ENCODE data around the gene NRM.
"Not testable (repeated sequence)": the region's sequence is repeated elsewhere in the genome, so short reads cannot be mapped to it uniquely, and the experiment has no call there.

The NRM gene

GRCh38 chr6:30679765-30680535, 10.8 kb downstream of the NRM start:
- no peak overlapping the region for H3K27ac ChIP-seq
- no peak for TF ChIP-seq ZFX (IDR thresholded peaks at IDR 0.05)
- no peak for TF ChIP-seq CTCF (conservative IDR thresholded peaks at IDR 0.05)

- no peak overlapping the region for H3K27ac ChIP-seq
- no peak for TF ChIP-seq ZFX (IDR thresholded peaks at IDR 0.05)
- TF ChIP-seq CTCF (conservative IDR thresholded peaks at IDR 0.05) = peak; percentile 98
These were observed 11.6 kb downstream of the NRM start for GRCh38 chr6:30678964-30679726.

GRCh38 chr6:30676660-30677285, 14.0 kb downstream of the NRM start:
- H3K27ac ChIP-seq = no peak overlapping the region
- TF ChIP-seq CTCF (conservative IDR thresholded peaks at IDR 0.05) (no peak), ZFX (IDR thresholded peaks at IDR 0.05) (no peak)

GRCh38 chr6:30672445-30673253, 18.1 kb downstream of the NRM start, which contains the start of gene DHX16:
TSS of gene DHX16 (minus strand) at chr6:30673006. CDS start at chr6:30672841, 165 bp downstream.
- H3K27ac ChIP-seq = peak within 1 kb of the TSS; percentile 70
- TF ChIP-seq CTCF (conservative IDR thresholded peaks at IDR 0.05) (peak; percentile 95), ZFX (IDR thresholded peaks at IDR 0.05) (no peak)

- no peak overlapping the region for H3K27ac ChIP-seq
- TF ChIP-seq ZFX (IDR thresholded peaks at IDR 0.05) (no peak), CTCF (conservative IDR thresholded peaks at IDR 0.05) (no peak)
These were observed 19.8 kb downstream of the NRM start for GRCh38 chr6:30670760-30671527.

- not testable (repeated sequence) for H3K27ac ChIP-seq
These were observed 24.5 kb downstream of the NRM start for GRCh38 chr6:30666300-30666699.
